MM.1S (cell line): ENCODE measurements around the gene CD300A.

Source experiments
- DNase-seq: peaks from one replicate; pipeline ENCODE4 v3.0.0-alpha.2; 2015
- H2AFZ ChIP-seq: fragments of 300-600 bp; sonication (generic); 2 replicates; pipeline ENCODE4 v1.6.0; 2016; ENCODE audit warnings: antibody characterized with exemption, low read length
- H3F3A ChIP-seq: fragments of 300-600 bp; sonication (generic); 2 replicates; pipeline ENCODE4 v1.6.1; 2016; ENCODE audit warnings: mild to moderate bottlenecking, antibody characterized with exemption, low read length, moderate library complexity, mixed read lengths; ENCODE audit not compliant: insufficient read depth
- H3K27ac ChIP-seq: fragments of 300-600 bp; sonication (generic); 2 replicates; pipeline ENCODE4 v1.5.1; 2016; ENCODE audit warnings: mild to moderate bottlenecking, low read length
- H3K27me3 ChIP-seq: fragments of 300-600 bp; sonication (generic); replicated peaks from 2 replicates; pipeline ENCODE4 v1.6.0; 2016; ENCODE audit warnings: low read length; ENCODE audit not compliant: insufficient read depth
- H3K36me3 ChIP-seq: fragments of 300-600 bp; sonication (generic); replicated peaks from 2 replicates; pipeline ENCODE4 v1.6.1; 2016; ENCODE audit warnings: mild to moderate bottlenecking, low read length, mixed read lengths; ENCODE audit not compliant: insufficient read depth
- H3K4me1 ChIP-seq: fragments of 300-600 bp; sonication (generic); 2 replicates; pipeline ENCODE4 v1.6.1; 2016; ENCODE audit warnings: low read length, mixed read lengths
- H3K4me2 ChIP-seq: fragments of 300-600 bp; sonication (generic); 2 replicates; pipeline ENCODE4 v1.6.0; 2016; ENCODE audit warnings: low read depth, low read length
- H3K4me3 ChIP-seq: fragments of 300-600 bp; sonication (generic); 2 replicates; pipeline ENCODE4 v1.5.1; 2016; ENCODE audit warnings: low read length, mixed read lengths
- H3K79me2 ChIP-seq: fragments of 300-600 bp; sonication (generic); 2 replicates; pipeline ENCODE4 v1.6.1; 2016; ENCODE audit warnings: mixed run types, low read length, mixed read lengths
- H3K9ac ChIP-seq: fragments of 300-600 bp; sonication (generic); 2 replicates; pipeline ENCODE4 v1.6.1; 2016; ENCODE audit warnings: low read length, mixed read lengths
- H3K9me2 ChIP-seq: fragments of 300-600 bp; sonication (generic); replicated peaks from 2 replicates; pipeline ENCODE4 v1.6.1; 2016; ENCODE audit warnings: mild to moderate bottlenecking, low read length, mixed read lengths; ENCODE audit not compliant: insufficient read depth
- H3K9me3 ChIP-seq: fragments of 300-600 bp; sonication (generic); replicated peaks from 2 replicates; pipeline ENCODE4 v1.6.1; 2016; ENCODE audit warnings: mild to moderate bottlenecking, low read length, mixed read lengths; ENCODE audit not compliant: insufficient read depth
- H4K20me1 ChIP-seq: fragments of 300-600 bp; sonication (generic); 2 replicates; pipeline ENCODE4 v1.6.1; 2016; ENCODE audit warnings: mild to moderate bottlenecking, low read length, moderate library complexity, mixed read lengths; ENCODE audit not compliant: insufficient read depth
- CTCF ChIP-seq: fragments of 300-600 bp; sonication (generic); IDR thresholded peaks from 2 replicates; pipeline ENCODE4 v1.5.1; 2016; ENCODE audit warnings: antibody characterized with exemption, low read length, mixed read lengths
- EZH2 ChIP-seq: fragments of 300-600 bp; sonication (generic); optimal IDR thresholded peaks from 2 replicates; pipeline ENCODE3; 2017; ENCODE audit warnings: low read depth, mild to moderate bottlenecking, antibody characterized with exemption, low read length, mixed read lengths
- EZH2phosphoT487 ChIP-seq: fragments of 300-600 bp; sonication (generic); IDR thresholded peaks from 2 replicates; pipeline ENCODE4 v1.6.1; 2018; ENCODE audit warnings: antibody characterized with exemption, low read length

The CD300A gene

GRCh38 chr17:74465378-74466110 is 890 bp upstream of the CD300A start:
- Histone ChIP-seq H3K79me2 (peaks cover 19% of the 10 kb centered on the region), H3K36me3 (no peaks in the 10 kb centered on the region), H4K20me1 (no peaks in the 10 kb centered on the region), H3K9ac (peak overlapping the region; percentile 33; the same call in 1 of the 2 replicates), H3K4me3 (peak overlapping the region; percentile 64), H2AFZ (peak overlapping the region; percentile 47; the same call in 1 of the 2 replicates), H3F3A (peaks cover 18% of the 10 kb centered on the region), H3K4me2 (peak overlapping the region; percentile 68), H3K9me2 (no peaks in the 10 kb centered on the region), H3K27me3 (no peaks in the 10 kb centered on the region), H3K4me1 (peaks cover 37% of the 10 kb centered on the region), H3K9me3 (no peaks in the 10 kb centered on the region), H3K27ac (peak overlapping the region; percentile 42; the same call in 1 of the 2 replicates)
- no peak for DNase-seq
- TF ChIP-seq EZH2phosphoT487 = no peak
- TF ChIP-seq CTCF = no peak
- no peak for TF ChIP-seq EZH2

DNA sequence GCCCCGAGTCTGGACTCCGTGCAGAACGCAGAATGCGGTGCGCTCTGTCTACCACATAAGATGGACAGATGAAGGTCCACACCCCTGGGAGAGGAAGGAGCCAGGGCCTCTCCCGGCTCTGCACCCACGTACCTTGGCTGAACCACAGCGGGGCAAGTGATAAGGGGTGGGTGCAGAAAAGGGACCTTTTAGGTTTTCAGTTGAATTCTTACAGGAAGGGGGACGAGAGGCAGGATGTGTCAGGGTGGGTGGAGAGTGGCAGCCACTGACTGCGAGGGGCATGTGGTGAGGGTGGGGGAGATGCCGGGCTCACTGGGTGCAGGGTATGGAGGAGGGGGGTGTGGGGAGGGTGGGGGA is 372 bp downstream of the CD300A start:
- H3K27ac ChIP-seq = peak overlapping the region; percentile 42; the same call in 1 of the 2 replicates
- H3K36me3 ChIP-seq = no peaks in the 10 kb centered on the region
- peaks cover 18% of the 10 kb centered on the region for H3F3A ChIP-seq
- peaks cover 37% of the 10 kb centered on the region for H3K4me1 ChIP-seq
- TF ChIP-seq CTCF = no peak
- TF ChIP-seq EZH2phosphoT487 = no peak
- TF ChIP-seq EZH2 = no peak
- peaks cover 24% of the 10 kb centered on the region for H3K79me2 ChIP-seq
- 0 out of 2 replicates have a peak overlapping the region, but pooled peaks have one; percentile 12 for H2AFZ ChIP-seq
- peak overlapping the region; percentile 64 for H3K4me3 ChIP-seq
- H3K4me2 ChIP-seq = peak overlapping the region; percentile 68
- no peak for DNase-seq
- peak overlapping the region; percentile 33; the same call in 1 of the 2 replicates for H3K9ac ChIP-seq
- no peaks in the 10 kb centered on the region for H3K9me2 ChIP-seq
- H3K9me3 ChIP-seq = no peaks in the 10 kb centered on the region
- no peaks in the 10 kb centered on the region for H4K20me1 ChIP-seq
- no peaks in the 10 kb centered on the region for H3K27me3 ChIP-seq

GRCh38 chr17:74467221-74467951 is 952 bp downstream of the CD300A start:
- H3K36me3 ChIP-seq = no peaks in the 10 kb centered on the region
- peak; percentile 61 for DNase-seq
- peak overlapping the region; percentile 58 for H3K9ac ChIP-seq
- H3F3A ChIP-seq = peaks cover 18% of the 10 kb centered on the region
- H3K27me3 ChIP-seq = no peaks in the 10 kb centered on the region
- H3K4me3 ChIP-seq = peak overlapping the region; percentile 64
- H3K9me2 ChIP-seq = no peaks in the 10 kb centered on the region
- H4K20me1 ChIP-seq = no peaks in the 10 kb centered on the region
- H3K27ac ChIP-seq = peak overlapping the region; percentile 77
- peaks cover 37% of the 10 kb centered on the region for H3K4me1 ChIP-seq
- peak overlapping the region; percentile 46 for H2AFZ ChIP-seq
- H3K9me3 ChIP-seq = no peaks in the 10 kb centered on the region
- peak overlapping the region; percentile 71 for H3K4me2 ChIP-seq
- no peak for TF ChIP-seq EZH2phosphoT487
- no peak for TF ChIP-seq CTCF
- no peak for TF ChIP-seq EZH2
- peaks cover 26% of the 10 kb centered on the region for H3K79me2 ChIP-seq
